Measurements from ENCODE around the gene EFCAB9.

DNA sequence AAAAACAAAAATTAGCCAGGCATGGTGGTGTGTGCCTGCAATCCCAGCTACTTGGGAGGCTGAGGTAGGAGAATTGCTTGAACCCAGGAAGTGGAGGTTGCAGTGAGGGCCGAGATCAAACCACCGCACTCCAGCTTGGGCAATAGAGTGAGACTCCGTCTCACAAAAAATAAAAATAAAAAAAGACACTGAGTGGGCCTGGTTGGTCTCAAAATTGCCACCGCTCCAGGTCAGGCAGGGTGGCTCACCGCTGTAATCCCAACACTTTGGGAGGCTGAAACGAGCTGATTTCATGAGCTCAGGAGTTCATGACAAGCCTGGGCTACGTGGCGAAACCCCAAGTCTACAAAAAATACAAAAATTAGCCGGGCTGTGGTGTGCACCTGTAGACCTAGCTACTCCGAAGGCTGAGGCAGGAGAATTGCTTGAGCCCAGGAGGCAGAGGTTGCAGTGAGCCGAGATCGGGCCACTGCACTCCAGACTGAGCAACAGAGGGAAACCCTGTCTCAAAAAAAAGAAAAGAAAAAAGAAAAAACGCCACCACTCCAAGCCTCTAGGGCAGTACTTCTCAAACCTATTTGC lies 7.8 kb upstream of the EFCAB9 start:
- TF ChIP-seq, protein P1, sequence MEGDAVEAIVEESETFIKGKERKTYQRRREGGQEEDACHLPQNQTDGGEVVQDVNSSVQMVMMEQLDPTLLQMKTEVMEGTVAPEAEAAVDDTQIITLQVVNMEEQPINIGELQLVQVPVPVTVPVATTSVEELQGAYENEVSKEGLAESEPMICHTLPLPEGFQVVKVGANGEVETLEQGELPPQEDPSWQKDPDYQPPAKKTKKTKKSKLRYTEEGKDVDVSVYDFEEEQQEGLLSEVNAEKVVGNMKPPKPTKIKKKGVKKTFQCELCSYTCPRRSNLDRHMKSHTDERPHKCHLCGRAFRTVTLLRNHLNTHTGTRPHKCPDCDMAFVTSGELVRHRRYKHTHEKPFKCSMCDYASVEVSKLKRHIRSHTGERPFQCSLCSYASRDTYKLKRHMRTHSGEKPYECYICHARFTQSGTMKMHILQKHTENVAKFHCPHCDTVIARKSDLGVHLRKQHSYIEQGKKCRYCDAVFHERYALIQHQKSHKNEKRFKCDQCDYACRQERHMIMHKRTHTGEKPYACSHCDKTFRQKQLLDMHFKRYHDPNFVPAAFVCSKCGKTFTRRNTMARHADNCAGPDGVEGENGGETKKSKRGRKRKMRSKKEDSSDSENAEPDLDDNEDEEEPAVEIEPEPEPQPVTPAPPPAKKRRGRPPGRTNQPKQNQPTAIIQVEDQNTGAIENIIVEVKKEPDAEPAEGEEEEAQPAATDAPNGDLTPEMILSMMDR (IDR thresholded peaks at IDR 0.05): no peak
- no peak for TF ChIP-seq POLR2A (IDR thresholded peaks at IDR 0.05)
- TF ChIP-seq POLR2AphosphoS5 (IDR thresholded peaks at IDR 0.05): no peak
